ENCODE data around the gene GART. TPM values are rescaled to one million over a fixed set of nuclear protein-coding genes. Genes with fewer than 3 reads are reported as not detected.
A peak's percentile ranks its signal among the peaks of the same experiment; 100 is the strongest.

The GART gene
- total RNA-seq, 2 experiments from 2014 or later = 138 to 147 TPM

DNA sequence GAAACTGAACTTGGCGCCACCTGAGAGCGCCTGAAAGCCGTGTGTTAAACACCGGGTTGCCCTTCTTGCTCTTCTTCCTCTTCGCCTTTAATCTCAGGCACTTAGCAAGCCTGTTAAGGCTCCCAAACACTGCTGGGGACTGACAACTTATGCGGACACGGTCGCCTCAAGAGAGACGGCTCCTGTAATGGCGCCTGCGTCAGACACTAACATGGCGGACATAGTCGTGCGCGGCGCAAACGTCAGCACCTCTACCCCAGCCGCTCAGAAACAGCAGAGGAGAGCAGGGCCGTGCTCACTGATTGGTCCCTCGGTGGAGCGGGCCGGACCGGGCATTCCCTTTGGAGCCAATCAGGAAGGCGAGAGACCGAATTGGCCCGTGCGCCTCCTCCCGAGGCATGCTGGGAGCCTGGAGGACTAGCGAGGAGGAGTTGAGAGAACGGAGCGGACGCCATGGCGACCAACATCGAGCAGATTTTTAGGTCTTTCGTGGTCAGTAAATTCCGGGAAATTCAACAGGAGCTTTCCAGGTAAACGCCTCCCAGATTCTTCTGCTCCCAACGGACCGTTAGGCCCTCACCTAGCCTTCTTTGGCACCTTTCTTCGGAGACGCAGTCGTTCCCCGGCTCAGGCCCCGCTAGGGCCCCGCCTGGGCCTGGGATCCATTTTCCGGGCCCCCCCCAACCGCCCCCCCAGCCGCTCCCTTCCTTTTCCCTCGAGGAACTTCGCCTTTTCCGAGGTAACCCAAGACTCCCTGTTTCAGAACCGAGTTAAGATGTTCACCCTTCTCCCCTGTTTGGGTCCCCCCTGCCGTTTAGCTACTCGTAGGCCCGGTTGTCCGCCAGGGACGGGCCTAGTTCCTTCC lies 955 bp upstream of the GART start, which contains the start of gene SON:
Gene SON, plus strand, starts transcription at position 399 of the 865 bp plus-strand sequence. Its CDS starts 55 bp downstream, at position 454.
- Mint-ChIP-seq H3K4me1 (ENCODE audit: low read depth) (peaks cover 32% of the 10 kb centered on the region), H3K36me3 (ENCODE audit: low read depth) (peaks cover 47% of the 10 kb centered on the region), H3K4me3 (peak within 1 kb of the TSS; percentile 95), H3K27me3 (ENCODE audit: low read depth) (no peaks in the 10 kb centered on the region), H3K9me3 (ENCODE audit: insufficient read depth) (no peaks in the 10 kb centered on the region), H3K27ac (peak within 1 kb of the TSS; percentile 99)
- ATAC-seq (peak; percentile 95), DNase-seq (peak; percentile 99)
- ChIA-PET POLR2A (interaction anchor here (0.6 to 6.0 kb wide), 19 partner anchors 9 to 391 kb away, joined by 3 to 32 read pairs (median 5); partner anchors contain the start of genes DNAJC28, DONSON and TMEM50B), CTCF (interaction anchor here (1.1 to 3.3 kb wide), 5 partner anchors 46 to 407 kb away, joined by 3 to 20 read pairs (median 6); partner anchors contain the start of genes DNAJC28, DONSON and TMEM50B)

DNA sequence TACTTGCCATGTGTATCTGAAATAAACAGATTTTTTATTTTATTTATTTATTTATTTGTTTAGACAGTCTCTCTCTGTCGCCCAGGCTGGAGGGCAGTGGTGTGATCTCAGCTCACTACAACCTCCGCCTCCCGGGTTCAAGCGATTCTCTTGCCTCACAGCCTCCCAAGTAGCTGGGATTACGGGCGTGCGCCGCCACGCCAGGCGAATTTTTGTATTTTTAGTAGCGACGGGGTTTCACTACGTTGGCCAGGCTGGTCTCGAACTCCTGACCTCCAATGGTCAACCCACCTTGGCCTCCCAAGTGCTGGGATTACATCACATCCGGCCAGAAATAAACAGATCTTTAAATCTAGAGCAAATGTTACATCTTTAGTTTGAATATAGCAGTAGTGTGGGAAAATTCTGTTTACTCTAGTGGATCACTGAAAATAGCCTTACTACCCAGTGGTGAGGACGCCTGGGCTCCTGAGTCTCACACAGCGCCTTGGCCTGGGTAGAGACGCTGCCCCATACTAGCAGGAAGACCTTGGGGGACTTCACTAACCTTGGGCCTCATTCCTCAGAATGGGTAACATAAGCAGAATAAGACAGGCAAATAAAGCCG lies 709 bp downstream of the GART start:
- ATAC-seq = no peak

DNA sequence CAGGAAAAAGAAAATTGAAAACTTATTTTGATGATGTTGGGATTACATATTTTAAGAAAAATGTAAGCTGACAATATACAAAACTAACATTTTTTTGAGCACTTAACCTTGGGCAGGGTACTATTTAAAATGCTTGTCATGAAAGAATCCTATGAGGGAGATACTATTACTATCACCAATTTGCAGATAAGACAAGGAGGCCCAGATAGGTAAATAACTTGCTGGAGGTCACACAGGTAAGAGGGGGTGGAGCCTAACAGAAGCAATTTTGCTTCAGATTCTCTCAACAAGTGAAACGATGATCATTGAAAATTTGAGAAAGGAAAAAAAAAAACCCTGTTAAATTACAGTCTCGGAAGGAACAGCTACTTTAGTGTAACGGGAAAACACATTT lies 1.2 kb downstream of the GART start:
- Mint-ChIP-seq H3K9me3 (ENCODE audit: insufficient read depth) (no peaks in the 10 kb centered on the region), H3K27me3 (ENCODE audit: low read depth) (no peaks in the 10 kb centered on the region), H3K4me1 (ENCODE audit: low read depth) (peaks cover 26% of the 10 kb centered on the region), H3K4me3 (peak overlapping the region; percentile 95), H3K36me3 (ENCODE audit: low read depth) (peaks cover 52% of the 10 kb centered on the region), H3K27ac (peak overlapping the region; percentile 84)
- POLR2A ChIA-PET = interaction anchor here (0.5 to 6.0 kb wide), 3 partner anchors 41 to 179 kb away, joined by 4 to 32 read pairs (median 4); partner anchors contain the start of gene TMEM50B
- ATAC-seq (no peak), DNase-seq (no peak)
- CTCF ChIA-PET = interaction anchor here (0.6 to 1.9 kb wide), 3 partner anchors 8 to 786 kb away, joined by 3 to 9 read pairs (median 3); no protein-coding TSS in a partner anchor

More for the DNA sequence above, 709 bp downstream of the GART start:
- Mint-ChIP-seq H3K27me3 (ENCODE audit: low read depth) (no peaks in the 10 kb centered on the region), H3K27ac (peak overlapping the region; percentile 99), H3K4me1 (ENCODE audit: low read depth) (peaks cover 30% of the 10 kb centered on the region), H3K36me3 (ENCODE audit: low read depth) (peaks cover 53% of the 10 kb centered on the region), H3K4me3 (peak overlapping the region; percentile 95), H3K9me3 (ENCODE audit: insufficient read depth) (no peaks in the 10 kb centered on the region)
- DNase-seq = no peak
- ChIA-PET CTCF (interaction anchor here (0.7 to 1.9 kb wide), 2 partner anchors 47 to 65 kb away, joined by 3 to 9 read pairs; partner anchors contain the start of gene DONSON), POLR2A (interaction anchor here (0.5 to 6.0 kb wide), 7 partner anchors 47 to 274 kb away, joined by 3 to 32 read pairs (median 4); partner anchors contain the start of genes DNAJC28, DONSON and TMEM50B)

GRCh38 chr21:33539616-33540015 lies 2.3 kb downstream of the GART start:
- H3K9me3 Mint-ChIP-seq (ENCODE audit: insufficient read depth) = no peaks in the 10 kb centered on the region
- H3K36me3 Mint-ChIP-seq (ENCODE audit: low read depth) = peaks cover 58% of the 10 kb centered on the region
- H3K27me3 Mint-ChIP-seq (ENCODE audit: low read depth) = no peaks in the 10 kb centered on the region
- H3K4me3 Mint-ChIP-seq = no peak overlapping the region
- no peak for ATAC-seq
- peaks cover 22% of the 10 kb centered on the region for H3K4me1 Mint-ChIP-seq (ENCODE audit: low read depth)
- ChIA-PET CTCF (interaction anchor here (1.0 to 1.3 kb wide), 2 partner anchors 9 to 178 kb away, joined by 3 to 4 read pairs; no protein-coding TSS in a partner anchor), POLR2A (interaction anchor here (6.0 kb wide), 1 partner anchor 60 kb away, joined by 32 read pairs; the partner anchor contains the start of gene TMEM50B)
- no peak for DNase-seq
- no peak overlapping the region for H3K27ac Mint-ChIP-seq

DNA sequence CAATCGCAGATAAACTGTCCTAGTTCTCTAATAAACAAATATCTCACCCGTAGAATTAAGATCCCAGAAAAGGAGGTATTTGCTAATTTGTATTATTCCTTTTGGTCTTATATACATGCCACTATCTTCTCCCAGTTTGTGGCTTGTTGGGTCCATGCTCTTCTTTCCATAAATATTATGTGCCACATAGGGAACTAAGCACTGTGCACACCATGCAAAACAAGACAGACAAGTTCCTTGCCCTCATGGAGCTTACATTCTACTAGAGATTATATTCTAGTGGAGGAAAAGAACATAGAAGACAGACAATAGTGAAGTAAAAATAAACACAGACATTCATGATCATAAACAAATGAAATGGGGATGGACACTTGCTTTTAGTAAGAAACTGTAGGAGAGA lies 4.7 kb downstream of the GART start:
- Mint-ChIP-seq H3K4me3 (no peak overlapping the region), H3K27me3 (ENCODE audit: low read depth) (no peaks in the 10 kb centered on the region), H3K9me3 (ENCODE audit: insufficient read depth) (no peaks in the 10 kb centered on the region), H3K4me1 (ENCODE audit: low read depth) (peaks cover 24% of the 10 kb centered on the region), H3K36me3 (ENCODE audit: low read depth) (peaks cover 66% of the 10 kb centered on the region), H3K27ac (no peak overlapping the region)
- ATAC-seq = no peak
- no peak for DNase-seq
- CTCF ChIA-PET = interaction anchor here (0.8 to 1.1 kb wide), 2 partner anchors 17 to 40 kb away, joined by 3 read pairs; no protein-coding TSS in a partner anchor
- POLR2A ChIA-PET = interaction anchor here (0.7 kb wide), 1 partner anchor 212 kb away, joined by 3 read pairs; the partner anchor contains the start of gene IFNAR1

DNA sequence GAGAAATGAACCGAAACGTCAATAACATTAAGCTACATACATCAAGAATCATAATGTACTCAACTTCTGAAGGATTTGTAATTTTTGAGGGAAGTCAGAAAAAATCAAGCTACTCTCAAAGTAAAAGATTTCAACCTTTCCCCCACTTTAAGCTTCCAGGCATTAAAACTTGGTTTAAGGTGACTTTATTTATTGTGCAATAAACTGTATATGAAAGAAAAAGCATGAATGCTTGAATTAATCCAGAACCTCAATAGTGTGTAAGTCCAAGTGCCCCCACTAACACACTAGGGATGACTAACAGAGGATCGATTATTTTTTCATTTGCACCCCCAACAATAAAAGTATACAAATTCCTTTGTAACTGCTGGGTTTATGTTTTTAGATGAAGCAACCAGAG lies 10.9 kb downstream of the GART start:
- H3K27me3 Mint-ChIP-seq (ENCODE audit: low read depth) = no peaks in the 10 kb centered on the region
- H3K4me1 Mint-ChIP-seq (ENCODE audit: low read depth) = peaks cover 2% of the 10 kb centered on the region
- DNase-seq (no peak), ATAC-seq (no peak)
- H3K9me3 Mint-ChIP-seq (ENCODE audit: insufficient read depth) = no peaks in the 10 kb centered on the region
- no peak overlapping the region for H3K27ac Mint-ChIP-seq
- POLR2A ChIA-PET = interaction anchor here (1.3 kb wide), 1 partner anchor 12 kb away, joined by 5 read pairs; the partner anchor contains the start of gene SON
- no peak overlapping the region for H3K4me3 Mint-ChIP-seq
- CTCF ChIA-PET = no interaction called here
- peaks cover 71% of the 10 kb centered on the region for H3K36me3 Mint-ChIP-seq (ENCODE audit: low read depth)

DNA sequence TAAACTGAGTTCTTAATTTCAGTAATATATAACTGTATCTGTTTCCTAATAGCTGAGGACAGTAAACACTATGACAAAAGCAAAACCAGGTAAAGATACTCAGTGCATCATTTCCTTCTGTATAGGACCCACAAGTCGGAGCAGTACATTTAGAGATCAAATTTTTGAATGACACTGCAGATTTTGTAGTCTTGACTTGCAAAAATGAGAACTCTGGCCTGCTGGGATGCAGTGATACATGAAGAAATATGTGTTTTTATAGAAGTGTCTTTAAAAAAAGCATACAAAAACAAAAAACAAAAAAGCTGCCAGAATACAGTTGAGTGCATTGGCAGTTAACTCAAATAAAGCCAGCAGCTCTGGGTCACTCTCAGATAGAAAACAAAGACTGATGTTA lies 19.0 kb downstream of the GART start:
- CTCF ChIA-PET = no interaction called here
- POLR2A ChIA-PET = interaction anchor here (1.2 kb wide), 1 partner anchor 8 kb away, joined by 3 read pairs; no protein-coding TSS in a partner anchor
- no peaks in the 10 kb centered on the region for H3K4me1 Mint-ChIP-seq (ENCODE audit: low read depth)

GRCh38 chr21:33522297-33522952 lies 19.5 kb downstream of the GART start:
- no peaks in the 10 kb centered on the region for H3K4me1 Mint-ChIP-seq (ENCODE audit: low read depth)
- CTCF ChIA-PET = no interaction called here
- DNase-seq (no peak), ATAC-seq (no peak)
- H3K9me3 Mint-ChIP-seq (ENCODE audit: insufficient read depth) = no peaks in the 10 kb centered on the region
- H3K36me3 Mint-ChIP-seq (ENCODE audit: low read depth) = peaks cover 50% of the 10 kb centered on the region
- no peaks in the 10 kb centered on the region for H3K27me3 Mint-ChIP-seq (ENCODE audit: low read depth)
- POLR2A ChIA-PET = interaction anchor here (1.2 kb wide), 1 partner anchor 8 kb away, joined by 3 read pairs; no protein-coding TSS in a partner anchor
- no peak overlapping the region for H3K4me3 Mint-ChIP-seq
- H3K27ac Mint-ChIP-seq = no peak overlapping the region

More for the DNA sequence above, 19.0 kb downstream of the GART start:
- H3K27me3 Mint-ChIP-seq (ENCODE audit: low read depth) = no peaks in the 10 kb centered on the region
- DNase-seq = no peak
- no peak for ATAC-seq
- H3K27ac Mint-ChIP-seq = no peak overlapping the region
- H3K36me3 Mint-ChIP-seq (ENCODE audit: low read depth) = peaks cover 52% of the 10 kb centered on the region
- no peak overlapping the region for H3K4me3 Mint-ChIP-seq
- H3K9me3 Mint-ChIP-seq (ENCODE audit: insufficient read depth) = no peaks in the 10 kb centered on the region

- no peaks in the 10 kb centered on the region for H3K9me3 Mint-ChIP-seq (ENCODE audit: insufficient read depth)
- ChIA-PET CTCF (no interaction called here), POLR2A (interaction anchor here (0.6 kb wide), 1 partner anchor 12 kb away, joined by 3 read pairs; no protein-coding TSS in a partner anchor)
- H3K4me3 Mint-ChIP-seq = no peak overlapping the region
- peaks cover 15% of the 10 kb centered on the region for H3K4me1 Mint-ChIP-seq (ENCODE audit: low read depth)
- H3K27ac Mint-ChIP-seq = no peak overlapping the region
- H3K27me3 Mint-ChIP-seq (ENCODE audit: low read depth) = no peaks in the 10 kb centered on the region
- peaks cover 59% of the 10 kb centered on the region for H3K36me3 Mint-ChIP-seq (ENCODE audit: low read depth)
- no peak for DNase-seq
- no peak for ATAC-seq
Measured at GRCh38 chr21:33518899-33519298, 23.0 kb downstream of the GART start.

- Mint-ChIP-seq H3K36me3 (ENCODE audit: low read depth) (peaks cover 68% of the 10 kb centered on the region), H3K4me1 (ENCODE audit: low read depth) (peaks cover 16% of the 10 kb centered on the region), H3K9me3 (ENCODE audit: insufficient read depth) (no peaks in the 10 kb centered on the region), H3K27ac (peak overlapping the region; percentile 56), H3K27me3 (ENCODE audit: low read depth) (no peaks in the 10 kb centered on the region), H3K4me3 (no peak overlapping the region)
- ATAC-seq = peak; percentile 53
- ChIA-PET POLR2A (interaction anchor here (0.8 to 1.3 kb wide), 2 partner anchors 9 to 29 kb away, joined by 3 read pairs; no protein-coding TSS in a partner anchor), CTCF (interaction anchor here (1.0 to 2.0 kb wide), 4 partner anchors 9 to 153 kb away, joined by 3 to 5 read pairs (median 4); partner anchors contain the start of gene TMEM50B)
- DNase-seq = no peak
Measured at GRCh38 chr21:33514229-33514628, 27.7 kb downstream of the GART start.

- no peaks in the 10 kb centered on the region for H3K27me3 Mint-ChIP-seq (ENCODE audit: low read depth)
- DNase-seq (no peak), ATAC-seq (no peak)
- no peak overlapping the region for H3K4me3 Mint-ChIP-seq
- peaks cover 65% of the 10 kb centered on the region for H3K36me3 Mint-ChIP-seq (ENCODE audit: low read depth)
- no peak overlapping the region for H3K27ac Mint-ChIP-seq
- CTCF ChIA-PET = no interaction called here
- H3K9me3 Mint-ChIP-seq (ENCODE audit: insufficient read depth) = no peaks in the 10 kb centered on the region
- POLR2A ChIA-PET = no interaction called here
- peaks cover 16% of the 10 kb centered on the region for H3K4me1 Mint-ChIP-seq (ENCODE audit: low read depth)
Measured at GRCh38 chr21:33512481-33512880, 29.4 kb downstream of the GART start.
